Brain microvascular endothelial cell (primary cell): ENCODE data around the gene C1orf159.
"Not testable (repeated sequence)": the region's sequence is repeated elsewhere in the genome, so short reads cannot be mapped to it uniquely, and the experiment has no call there.

Source experiments
- DNase-seq: peaks from one replicate; pipeline ENCODE4 v3.0.0-alpha.2; 2020
- H3K27ac ChIP-seq: fragments of 250-450 bp; sonication (Bioruptor Pico); 2 replicates; pipeline ENCODE4 v1.5.1; 2020; ENCODE audit warnings: mild to moderate bottlenecking, moderate library complexity
- H3K27me3 ChIP-seq: fragments of 250-450 bp; sonication (Bioruptor Pico); replicated peaks from 2 replicates; pipeline ENCODE4 v1.5.1; 2020; ENCODE audit warnings: mild to moderate bottlenecking
- H3K36me3 ChIP-seq: fragments of 250-450 bp; sonication (Bioruptor Pico); replicated peaks from 2 replicates; pipeline ENCODE4 v1.5.1; 2020; ENCODE audit warnings: mild to moderate bottlenecking
- H3K4me3 ChIP-seq: 2 replicates; pipeline ENCODE4 v1.5.1; 2011; ENCODE audit warnings: low read depth, mild to moderate bottlenecking, control low read depth, low read length, moderate library complexity
- in situ Hi-C: cut with HindIII; loops from 2 replicates; pipeline ENCODE4 v1.10.0; 2017; ENCODE audit warnings: low sequenced_read_pairs, low pct_ligation_motif_present
- TF ChIP-seq, protein P1 (sequence below): IDR thresholded peaks from 2 replicates; pipeline ENCODE4 v1.5.1; 2011; ENCODE audit warnings: low read depth, mild to moderate bottlenecking, moderate library complexity, low read length, control low read depth, inconsistent platforms; ENCODE audit errors: missing control alignments

Gene C1orf159

DNA sequence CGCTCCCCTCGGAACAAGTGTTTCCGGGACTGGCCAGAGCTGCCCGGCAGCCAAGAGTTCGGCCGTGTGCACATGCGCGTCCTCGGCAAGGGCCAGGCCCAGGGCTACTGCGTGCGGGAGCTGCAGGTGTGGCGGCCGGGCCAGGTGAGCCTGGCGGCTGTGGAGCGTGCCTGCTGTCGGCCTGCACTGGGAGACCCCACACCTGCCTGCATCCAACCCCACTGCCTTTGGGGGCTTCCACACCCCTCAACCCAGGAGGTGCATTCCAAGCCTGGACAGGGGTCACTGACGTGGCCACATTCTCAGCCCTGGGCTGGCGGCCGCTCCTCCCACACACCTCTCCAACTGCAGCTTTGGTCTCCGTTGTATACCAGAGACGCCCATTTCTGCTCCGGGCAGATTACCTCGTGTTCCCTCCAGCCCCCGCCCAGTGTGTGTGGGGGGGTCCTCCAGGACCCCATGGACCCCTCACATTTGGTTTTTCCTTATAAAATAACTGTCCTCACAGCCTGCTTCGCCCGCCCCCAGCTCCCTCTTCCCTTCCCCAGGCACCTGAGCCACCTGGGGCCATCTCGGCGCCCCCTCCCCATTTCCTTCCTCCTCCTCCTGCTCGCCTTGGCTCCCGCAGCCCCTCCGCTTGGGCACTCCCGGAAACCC, 47.9 kb downstream of the C1orf159 start:
- no peak for DNase-seq
- Histone ChIP-seq H3K4me3 (no peak overlapping the region), H3K36me3 (no peaks in the 10 kb centered on the region), H3K27ac (no peak overlapping the region), H3K27me3 (no peaks in the 10 kb centered on the region)
- in situ Hi-C loops, result no loop called here
- TF ChIP-seq, protein P1, sequence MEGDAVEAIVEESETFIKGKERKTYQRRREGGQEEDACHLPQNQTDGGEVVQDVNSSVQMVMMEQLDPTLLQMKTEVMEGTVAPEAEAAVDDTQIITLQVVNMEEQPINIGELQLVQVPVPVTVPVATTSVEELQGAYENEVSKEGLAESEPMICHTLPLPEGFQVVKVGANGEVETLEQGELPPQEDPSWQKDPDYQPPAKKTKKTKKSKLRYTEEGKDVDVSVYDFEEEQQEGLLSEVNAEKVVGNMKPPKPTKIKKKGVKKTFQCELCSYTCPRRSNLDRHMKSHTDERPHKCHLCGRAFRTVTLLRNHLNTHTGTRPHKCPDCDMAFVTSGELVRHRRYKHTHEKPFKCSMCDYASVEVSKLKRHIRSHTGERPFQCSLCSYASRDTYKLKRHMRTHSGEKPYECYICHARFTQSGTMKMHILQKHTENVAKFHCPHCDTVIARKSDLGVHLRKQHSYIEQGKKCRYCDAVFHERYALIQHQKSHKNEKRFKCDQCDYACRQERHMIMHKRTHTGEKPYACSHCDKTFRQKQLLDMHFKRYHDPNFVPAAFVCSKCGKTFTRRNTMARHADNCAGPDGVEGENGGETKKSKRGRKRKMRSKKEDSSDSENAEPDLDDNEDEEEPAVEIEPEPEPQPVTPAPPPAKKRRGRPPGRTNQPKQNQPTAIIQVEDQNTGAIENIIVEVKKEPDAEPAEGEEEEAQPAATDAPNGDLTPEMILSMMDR, result no peak

DNA sequence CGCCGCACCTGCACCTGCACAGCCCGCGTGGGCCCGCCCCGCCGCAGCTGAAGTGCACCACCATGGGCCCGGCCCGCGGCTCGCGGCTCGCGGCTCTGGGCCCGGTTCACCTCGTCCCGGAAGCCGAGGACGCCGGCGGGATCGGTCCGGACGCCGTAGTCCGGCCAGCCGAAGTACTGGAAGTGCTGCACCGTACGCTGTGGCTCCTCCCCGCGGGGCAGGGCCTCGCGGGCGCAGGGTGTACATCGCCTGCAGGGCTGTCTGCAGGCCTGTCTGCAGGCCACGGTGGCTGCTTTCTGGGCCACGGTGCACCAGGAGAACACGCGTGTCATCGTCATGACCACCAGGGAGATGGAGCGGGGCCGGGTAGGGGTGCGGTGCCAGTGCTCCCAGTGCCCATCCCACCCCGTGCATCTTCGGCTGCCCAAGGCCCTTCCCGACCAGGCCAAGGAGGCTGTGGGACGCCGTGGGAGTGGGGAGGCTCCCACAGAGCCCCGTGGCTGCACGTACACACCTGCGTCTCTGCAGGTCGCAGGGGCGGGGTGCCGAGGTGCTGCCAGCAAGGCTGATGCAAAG, 48.5 kb downstream of the C1orf159 start:
- no peak overlapping the region for H3K4me3 ChIP-seq
- no peak for DNase-seq
- in situ Hi-C loops, result no loop called here
- H3K36me3 ChIP-seq, result no peaks in the 10 kb centered on the region
- H3K27ac ChIP-seq, result no peak overlapping the region
- TF ChIP-seq, protein P1, result no peak
- no peaks in the 10 kb centered on the region for H3K27me3 ChIP-seq

DNA sequence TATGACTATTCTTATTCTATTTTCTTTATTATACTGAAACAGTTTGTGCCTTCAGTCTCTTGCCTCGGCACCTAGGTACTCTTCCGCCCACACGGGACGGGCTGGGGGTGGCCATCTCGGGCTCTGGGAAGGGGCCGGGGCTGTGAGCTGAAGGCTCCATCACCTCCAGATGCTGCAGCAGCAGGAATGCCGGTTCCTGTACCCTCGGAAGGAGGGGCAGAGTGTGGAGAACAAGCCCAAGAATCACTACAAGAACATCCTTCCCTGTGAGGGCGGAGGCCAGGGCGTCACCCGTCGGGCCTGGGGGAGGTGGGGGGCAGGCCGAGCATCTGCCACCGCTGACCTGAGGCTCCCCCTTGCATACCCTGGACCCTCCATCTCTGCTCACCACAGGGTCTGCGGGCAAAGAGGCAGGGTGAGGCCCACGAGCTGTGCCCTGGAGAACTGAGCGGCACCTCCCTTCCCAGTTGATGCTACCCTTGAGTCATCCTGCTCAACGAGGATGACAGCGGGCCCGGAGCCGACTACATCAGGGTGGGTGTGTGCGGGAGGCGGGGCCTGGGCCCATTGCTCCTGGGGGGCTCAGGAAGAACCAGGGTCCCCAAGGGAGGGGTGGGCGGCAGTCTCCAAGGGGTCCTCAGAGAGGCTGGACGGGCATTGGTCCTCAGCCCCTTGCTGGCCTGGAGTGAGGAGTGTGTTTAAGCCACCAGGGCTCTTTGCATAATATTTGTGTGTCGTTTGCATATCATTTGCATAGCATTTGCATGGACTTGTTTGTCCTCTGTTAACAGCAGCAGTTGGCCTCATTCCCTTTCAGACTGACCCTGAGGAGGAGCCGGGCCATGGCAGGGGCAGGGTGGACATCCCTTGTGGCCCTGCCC, 49.2 kb downstream of the C1orf159 start:
- in situ Hi-C loops, result no loop called here
- H3K4me3 ChIP-seq, result no peak overlapping the region
- TF ChIP-seq, protein P1, result no peak
- H3K27me3 ChIP-seq, result no peaks in the 10 kb centered on the region
- H3K36me3 ChIP-seq, result no peaks in the 10 kb centered on the region
- H3K27ac ChIP-seq, result no peak overlapping the region
- DNase-seq, result no peak

GRCh38 chr1:1065940-1066304, 50.0 kb downstream of the C1orf159 start:
- H3K27ac ChIP-seq, H3K36me3 ChIP-seq, in situ Hi-C loops, H3K27me3 ChIP-seq, DNase-seq, H3K4me3 ChIP-seq: not testable (repeated sequence)

DNA sequence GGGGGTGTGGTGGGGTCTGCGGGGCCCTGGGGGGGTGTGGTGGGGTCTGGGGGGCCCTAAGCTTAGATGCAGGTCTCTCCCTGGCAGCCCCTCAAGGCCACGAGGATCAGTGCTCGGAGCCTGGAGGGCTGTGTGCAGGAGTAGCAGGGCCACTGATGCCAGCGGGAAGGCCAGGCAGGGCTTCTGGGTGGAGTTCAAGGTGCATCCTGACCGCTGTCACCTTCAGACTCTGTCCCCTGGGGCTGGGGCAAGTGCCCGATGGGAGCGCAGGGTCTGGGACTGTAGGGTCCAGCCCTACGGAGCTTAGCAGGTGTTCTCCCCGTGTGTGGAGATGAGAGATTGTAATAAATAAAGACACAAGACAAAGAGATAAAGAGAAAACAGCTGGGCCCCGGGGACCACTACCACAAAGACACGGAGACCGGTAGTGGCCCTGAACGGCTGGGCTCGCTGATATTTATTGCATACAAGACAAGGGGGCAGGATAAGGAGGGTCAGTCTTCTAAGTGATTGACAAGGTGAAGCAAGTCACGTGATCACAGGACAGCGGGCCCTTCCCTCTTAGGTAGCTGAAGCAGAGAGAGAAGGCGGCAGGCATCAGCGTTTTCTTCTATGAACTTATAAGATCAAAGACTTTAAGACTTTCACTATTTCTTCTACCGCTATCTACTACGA, 50.5 kb downstream of the C1orf159 start:
- H3K4me3 ChIP-seq, result no peak overlapping the region
- TF ChIP-seq, protein P1, result no peak
- no peaks in the 10 kb centered on the region for H3K36me3 ChIP-seq
- no peak for DNase-seq
- no peak overlapping the region for H3K27ac ChIP-seq
- in situ Hi-C loops, result no loop called here
- H3K27me3 ChIP-seq, result no peaks in the 10 kb centered on the region
